Measurements from ENCODE around the gene PARD3. TPM values are rescaled to one million over a fixed set of nuclear protein-coding genes. Genes with fewer than 3 reads are reported as not detected.

PARD3 gene
- total and polyA plus RNA-seq, 3 donors from 2014 or later = 31.8 to 59.5 (median 49.5) TPM

DNA sequence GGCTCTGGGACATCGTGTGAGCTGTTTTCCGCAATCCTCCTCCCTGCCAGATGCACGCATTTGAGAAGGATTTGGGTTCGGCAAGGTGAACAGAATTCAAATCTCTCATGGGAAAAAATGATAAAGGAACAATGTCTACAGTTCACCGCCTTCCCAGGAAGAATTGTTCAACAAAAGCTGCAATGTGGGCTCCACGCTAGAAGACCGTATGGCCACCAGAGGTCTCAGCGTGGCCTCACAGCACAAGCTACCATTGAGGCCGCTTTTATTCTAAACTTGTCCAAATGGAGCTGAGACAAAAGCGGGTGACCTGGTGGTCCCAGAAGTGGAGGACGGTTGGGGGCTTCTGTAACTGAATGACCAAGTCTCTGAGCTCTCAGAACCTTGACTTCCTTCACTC is 733.1 kb downstream of the PARD3 start:
- no peaks in the 10 kb centered on the region for H3K36me3 ChIP-seq (ENCODE audit: low read depth, missing control alignments)
- H3K27me3 ChIP-seq = no peaks in the 10 kb centered on the region
- H3K27ac ChIP-seq = no peak overlapping the region
- H3K4me3 ChIP-seq = no peak overlapping the region
- H3K4me1 ChIP-seq = peaks cover 16% of the 10 kb centered on the region
- intact Hi-C loops (cut with DNase I; ENCODE audit: low total_unique reads) = no loop called here
- DNase-seq = no peak
- TF ChIP-seq POLR2A (IDR thresholded peaks at IDR 0.05) = no peak
- TF ChIP-seq, protein P1, sequence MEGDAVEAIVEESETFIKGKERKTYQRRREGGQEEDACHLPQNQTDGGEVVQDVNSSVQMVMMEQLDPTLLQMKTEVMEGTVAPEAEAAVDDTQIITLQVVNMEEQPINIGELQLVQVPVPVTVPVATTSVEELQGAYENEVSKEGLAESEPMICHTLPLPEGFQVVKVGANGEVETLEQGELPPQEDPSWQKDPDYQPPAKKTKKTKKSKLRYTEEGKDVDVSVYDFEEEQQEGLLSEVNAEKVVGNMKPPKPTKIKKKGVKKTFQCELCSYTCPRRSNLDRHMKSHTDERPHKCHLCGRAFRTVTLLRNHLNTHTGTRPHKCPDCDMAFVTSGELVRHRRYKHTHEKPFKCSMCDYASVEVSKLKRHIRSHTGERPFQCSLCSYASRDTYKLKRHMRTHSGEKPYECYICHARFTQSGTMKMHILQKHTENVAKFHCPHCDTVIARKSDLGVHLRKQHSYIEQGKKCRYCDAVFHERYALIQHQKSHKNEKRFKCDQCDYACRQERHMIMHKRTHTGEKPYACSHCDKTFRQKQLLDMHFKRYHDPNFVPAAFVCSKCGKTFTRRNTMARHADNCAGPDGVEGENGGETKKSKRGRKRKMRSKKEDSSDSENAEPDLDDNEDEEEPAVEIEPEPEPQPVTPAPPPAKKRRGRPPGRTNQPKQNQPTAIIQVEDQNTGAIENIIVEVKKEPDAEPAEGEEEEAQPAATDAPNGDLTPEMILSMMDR (IDR thresholded peaks at IDR 0.05) = no peak
- 94 to 95% methylated on average over 11 of the region's 11 CpGs for WGBS, 2 donors
- no peaks in the 10 kb centered on the region for H3K9me3 ChIP-seq

DNA sequence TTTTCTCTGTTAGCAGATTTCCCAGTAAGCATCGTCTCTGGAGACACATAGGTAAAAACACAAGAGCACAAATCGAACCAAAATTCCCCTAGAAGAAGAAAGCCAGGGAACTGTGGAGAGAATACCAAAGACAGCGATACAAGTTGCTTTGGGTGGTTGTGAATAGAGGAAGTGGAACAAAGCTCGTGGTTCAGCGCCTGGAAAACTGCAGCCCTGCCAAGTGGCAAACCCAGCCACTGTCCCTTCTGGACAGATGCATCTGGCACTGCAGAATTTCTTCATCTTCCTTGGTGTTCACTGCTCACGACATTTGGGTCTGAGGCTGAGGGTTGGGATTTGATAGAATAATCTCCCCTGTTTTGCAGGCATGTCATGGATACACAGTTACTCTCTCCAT is 733.8 kb downstream of the PARD3 start:
- Histone ChIP-seq H3K4me1 (peaks cover 16% of the 10 kb centered on the region), H3K27me3 (no peaks in the 10 kb centered on the region), H3K9me3 (no peaks in the 10 kb centered on the region), H3K36me3 (ENCODE audit: low read depth, missing control alignments) (no peaks in the 10 kb centered on the region), H3K4me3 (no peak overlapping the region), H3K27ac (no peak overlapping the region)
- 64 to 65% methylated on average over 6 of the region's 6 CpGs for WGBS, 2 donors
- DNase-seq = no peak
- TF ChIP-seq, protein P1 (IDR thresholded peaks at IDR 0.05) = no peak
- TF ChIP-seq POLR2A (IDR thresholded peaks at IDR 0.05) = no peak
- intact Hi-C loops (cut with DNase I; ENCODE audit: low total_unique reads) = no loop called here

DNA sequence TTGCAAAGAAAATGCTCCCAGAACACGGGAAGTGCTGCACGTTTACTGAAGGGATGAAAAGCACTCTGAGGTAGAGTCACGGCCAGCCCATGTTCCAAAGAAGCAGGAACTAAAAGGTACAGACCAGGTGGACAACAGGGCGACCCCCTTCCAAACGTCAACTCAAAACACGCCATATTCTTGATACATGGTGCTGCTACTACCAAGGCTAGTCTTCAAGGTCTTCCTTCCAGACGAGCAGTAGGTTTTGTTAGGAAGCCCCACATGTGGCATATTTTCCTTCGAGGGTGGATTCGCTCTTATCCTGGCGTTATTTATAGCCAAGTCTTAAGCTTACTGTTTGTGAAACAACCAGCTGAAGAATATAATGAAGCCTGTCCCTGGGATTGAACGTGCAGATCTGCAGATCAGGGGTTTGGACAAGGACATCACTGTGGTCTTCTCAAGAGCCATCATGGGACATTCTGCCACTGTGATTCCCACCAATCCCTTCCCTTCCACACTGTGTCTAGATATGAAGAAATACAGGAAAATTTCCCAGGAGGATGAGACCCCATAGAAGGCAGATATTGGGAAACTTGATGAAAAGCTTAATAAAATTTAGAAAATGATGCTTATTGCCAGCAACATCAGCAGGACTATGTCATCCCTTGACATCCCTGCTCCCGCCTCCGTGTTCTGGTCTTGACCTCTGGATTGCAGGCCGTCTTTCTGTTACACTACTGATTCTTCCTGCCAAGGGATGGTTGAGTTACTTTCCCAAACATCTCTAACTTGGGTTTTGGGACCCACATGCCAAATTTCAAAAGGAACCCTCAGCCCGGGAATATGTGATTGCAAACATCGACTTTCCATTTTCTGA is 734.4 kb downstream of the PARD3 start:
- peak; percentile 47 for DNase-seq
- H3K9me3 ChIP-seq = no peaks in the 10 kb centered on the region
- no peak overlapping the region for H3K27ac ChIP-seq
- no peak for TF ChIP-seq POLR2A (IDR thresholded peaks at IDR 0.05)
- TF ChIP-seq, protein P1 (IDR thresholded peaks at IDR 0.05) = no peak
- intact Hi-C loops (cut with DNase I; ENCODE audit: low total_unique reads) = no loop called here
- H3K4me3 ChIP-seq = no peak overlapping the region
- 56 to 58% methylated on average over 16 of the region's 16 CpGs for WGBS, 2 donors
- H3K27me3 ChIP-seq = no peaks in the 10 kb centered on the region
- no peaks in the 10 kb centered on the region for H3K36me3 ChIP-seq (ENCODE audit: low read depth, missing control alignments)
- H3K4me1 ChIP-seq = peaks cover 16% of the 10 kb centered on the region

DNA sequence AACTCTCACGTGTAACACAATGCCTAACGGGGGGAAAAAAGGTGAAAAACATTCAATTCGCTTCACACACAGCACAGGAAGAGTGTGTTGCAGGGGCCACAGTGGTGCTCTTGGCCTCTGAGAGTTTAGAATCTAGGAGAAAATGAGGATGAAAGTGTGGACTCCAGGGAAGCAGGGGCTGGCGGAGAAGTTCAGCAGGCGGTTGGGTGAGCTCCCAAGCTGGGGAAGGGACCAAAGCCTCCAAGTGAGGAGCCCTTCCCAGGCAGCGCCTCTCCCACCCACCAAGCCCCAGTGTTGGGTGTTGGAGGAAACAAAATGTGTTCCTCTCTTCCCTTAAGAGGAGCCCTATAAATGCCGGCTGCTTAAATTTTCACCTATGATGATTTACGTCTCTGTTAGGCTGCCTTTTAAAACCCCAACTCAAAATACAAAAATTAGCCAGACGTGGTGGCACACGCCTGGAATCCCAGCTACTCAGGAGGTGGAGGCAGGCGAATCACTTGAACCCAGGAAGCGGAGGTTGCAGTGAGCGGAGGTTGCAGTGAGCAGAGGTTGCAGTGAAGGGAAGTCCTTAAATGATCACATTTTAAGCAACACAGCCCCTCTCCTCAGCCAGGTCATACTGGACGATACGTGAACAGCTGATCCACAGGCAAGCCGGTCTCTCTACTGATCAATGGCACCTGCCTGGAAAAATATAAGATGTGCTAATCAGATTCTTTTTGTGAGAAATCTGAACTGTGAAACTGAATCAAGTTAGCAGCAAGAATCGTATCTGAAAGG is 735.2 kb downstream of the PARD3 start:
- no peak overlapping the region for H3K27ac ChIP-seq
- H3K4me1 ChIP-seq = peaks cover 16% of the 10 kb centered on the region
- H3K36me3 ChIP-seq (ENCODE audit: low read depth, missing control alignments) = no peaks in the 10 kb centered on the region
- 92% methylated on average over 17 of the region's 17 CpGs for WGBS, 2 donors
- TF ChIP-seq, protein P1 (IDR thresholded peaks at IDR 0.05) = no peak
- no peak for TF ChIP-seq POLR2A (IDR thresholded peaks at IDR 0.05)
- H3K9me3 ChIP-seq = no peaks in the 10 kb centered on the region
- no peak for DNase-seq
- H3K4me3 ChIP-seq = no peak overlapping the region
- intact Hi-C loops (cut with DNase I; ENCODE audit: low total_unique reads) = no loop called here
- no peaks in the 10 kb centered on the region for H3K27me3 ChIP-seq
